Neuron (in vitro differentiated cells): Measurements from ENCODE around the gene CERS4.
"Not testable (repeated sequence)": the region's sequence is repeated elsewhere in the genome, so short reads cannot be mapped to it uniquely, and the experiment has no call there.

Source experiments
- H2AFZ ChIP-seq: one replicate; pipeline ENCODE4 v1.6.1; 2013; ENCODE audit warnings: low read depth, mild to moderate bottlenecking, inconsistent platforms, low read length, moderate library complexity
- H3K27me3 ChIP-seq: one replicate; pipeline ENCODE4 v1.6.1; 2013; ENCODE audit warnings: low read length; ENCODE audit not compliant: insufficient read depth
- H3K36me3 ChIP-seq: one replicate; pipeline ENCODE4 v1.6.1; 2013; ENCODE audit warnings: low read length; ENCODE audit not compliant: insufficient read depth
- H3K4me1 ChIP-seq: one replicate; pipeline ENCODE4 v1.6.1; 2013; ENCODE audit warnings: low read length; ENCODE audit not compliant: insufficient read depth
- H3K4me3 ChIP-seq: 2 replicates; pipeline ENCODE4 v1.5.1; 2013; ENCODE audit warnings: mild to moderate bottlenecking, low read length, moderate library complexity
- H3K9me3 ChIP-seq: one replicate; pipeline ENCODE4 v1.6.1; 2013; ENCODE audit warnings: low read length

CERS4 gene

DNA sequence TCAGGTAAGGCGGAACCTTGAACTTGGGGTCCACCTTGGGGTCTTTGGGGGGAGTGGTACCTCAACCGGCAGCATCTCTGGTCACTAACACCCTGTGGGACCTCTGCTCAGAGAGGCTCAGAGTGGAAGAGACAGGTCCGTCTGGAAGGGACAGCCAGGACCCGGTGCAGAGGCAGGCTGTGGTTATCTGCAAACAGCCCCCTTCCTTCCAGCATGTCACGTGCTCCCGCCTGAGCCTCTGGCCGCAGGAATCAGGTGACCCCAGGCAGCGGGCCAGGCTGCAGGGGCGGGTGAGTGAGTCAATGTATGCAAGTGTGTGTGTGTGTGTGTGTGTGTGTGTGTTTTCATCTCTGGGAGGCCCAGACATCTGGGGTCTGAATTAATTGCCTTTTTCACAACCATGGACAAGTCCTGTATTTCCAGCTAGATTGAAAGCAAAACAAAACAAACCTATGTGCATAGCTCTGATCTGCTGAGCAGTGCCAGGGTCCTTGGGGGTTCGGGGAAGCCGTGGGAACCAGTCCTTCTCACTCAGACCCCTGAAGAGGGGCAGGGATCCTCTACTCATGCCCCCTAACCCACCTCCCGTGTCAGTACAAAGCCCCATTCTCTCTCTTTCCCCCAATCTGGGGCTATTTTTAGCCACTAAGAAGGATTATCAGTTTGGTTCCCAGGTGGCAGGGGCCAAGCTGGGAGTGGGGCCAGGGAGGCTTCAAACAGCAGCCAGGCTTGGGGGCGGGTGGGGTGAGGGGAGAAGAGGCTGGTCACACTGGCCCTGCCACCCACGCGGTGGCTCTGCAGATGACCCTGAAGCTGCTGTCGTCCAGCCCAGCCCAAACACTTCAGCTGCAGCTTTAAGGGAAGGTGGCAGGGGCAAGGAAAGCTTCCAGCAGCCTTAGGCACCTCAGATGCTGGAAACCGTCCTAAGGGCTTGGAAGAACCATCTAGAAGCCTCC, 31.4 kb downstream of the CERS4 start:
- peak overlapping the region; percentile 14 for H3K4me3 ChIP-seq
- no peaks in the 10 kb centered on the region for H3K27me3 ChIP-seq
- H3K4me1 ChIP-seq: peaks cover 15% of the 10 kb centered on the region
- peaks cover 11% of the 10 kb centered on the region for H3K9me3 ChIP-seq
- peaks cover 4% of the 10 kb centered on the region for H3K36me3 ChIP-seq
- no peak overlapping the region for H2AFZ ChIP-seq

DNA sequence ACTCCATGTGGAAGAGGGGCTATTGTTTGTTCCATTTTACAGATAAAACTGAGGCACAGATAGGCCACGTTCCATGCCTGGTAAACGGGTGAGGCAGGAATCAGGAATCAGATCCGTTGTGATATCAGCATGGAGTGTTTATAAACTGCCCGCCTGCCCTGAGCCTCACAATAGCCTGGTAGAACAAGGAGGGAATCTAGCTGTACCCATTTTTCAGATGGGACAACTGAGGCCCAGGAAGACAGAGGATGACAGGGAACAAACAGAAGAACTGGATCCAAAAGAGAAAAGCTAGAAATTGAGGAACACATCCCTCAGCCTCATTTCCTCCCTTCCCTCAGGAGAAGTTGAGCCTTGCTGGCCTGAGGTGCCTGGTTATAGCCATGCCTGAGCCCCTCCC, 32.5 kb downstream of the CERS4 start:
- H3K9me3 ChIP-seq: peaks cover 11% of the 10 kb centered on the region
- peaks cover 15% of the 10 kb centered on the region for H3K4me1 ChIP-seq
- no peaks in the 10 kb centered on the region for H3K27me3 ChIP-seq
- no peak overlapping the region for H2AFZ ChIP-seq
- no peak overlapping the region for H3K4me3 ChIP-seq
- H3K36me3 ChIP-seq: peaks cover 4% of the 10 kb centered on the region

DNA sequence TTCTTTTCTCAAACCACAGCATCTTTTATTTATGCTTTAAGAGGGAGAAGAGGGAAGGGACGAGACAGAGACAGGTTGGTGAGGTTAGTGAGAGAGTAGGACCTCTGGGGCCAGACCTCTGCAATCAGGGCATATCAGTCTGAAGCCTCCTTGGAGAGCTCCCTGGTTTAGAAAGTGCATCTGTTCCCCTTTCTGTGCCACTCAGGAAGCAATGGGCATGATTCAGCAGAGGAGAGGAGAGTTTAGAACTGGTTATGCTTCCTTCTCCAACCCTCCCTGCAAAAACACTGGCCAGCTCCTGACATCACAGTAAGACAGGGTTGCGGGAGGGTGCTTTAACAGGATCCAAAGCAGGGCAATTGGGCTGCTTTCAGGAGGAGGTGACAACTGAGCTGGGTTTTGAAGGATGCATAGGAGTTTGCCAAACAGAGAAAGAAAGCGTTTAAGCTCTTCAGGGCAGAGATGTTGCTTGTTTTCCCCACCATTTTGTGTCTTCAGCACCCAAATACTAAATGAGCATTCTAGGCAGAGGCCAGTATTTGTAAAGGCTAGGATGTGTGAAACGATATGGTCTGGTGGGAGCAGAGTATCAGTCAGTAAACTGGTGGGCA, 33.1 kb downstream of the CERS4 start:
- Histone ChIP-seq H3K9me3 (peaks cover 11% of the 10 kb centered on the region), H3K4me1 (peaks cover 15% of the 10 kb centered on the region), H2AFZ (no peak overlapping the region), H3K27me3 (no peaks in the 10 kb centered on the region), H3K36me3 (peaks cover 4% of the 10 kb centered on the region), H3K4me3 (no peak overlapping the region)

DNA sequence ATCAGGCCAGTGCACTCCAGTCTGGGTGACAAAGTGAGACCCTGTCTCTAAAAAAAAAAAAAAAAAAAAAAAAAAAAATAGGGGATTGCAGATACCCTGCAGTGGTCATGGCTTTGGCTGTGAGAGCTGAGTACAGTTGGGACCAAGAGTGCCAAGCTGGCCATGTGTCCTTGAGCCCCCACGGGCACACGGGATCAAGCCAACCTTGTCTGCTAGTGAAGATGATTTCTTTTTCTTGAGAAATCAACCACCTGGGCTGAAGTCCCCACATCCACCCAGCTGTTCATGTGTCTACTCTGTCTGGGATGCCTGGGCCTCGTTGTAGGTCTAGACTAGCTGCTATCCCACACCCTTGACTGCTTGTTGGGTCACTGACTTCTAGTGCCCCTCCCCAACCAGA, 34.0 kb downstream of the CERS4 start:
- Histone ChIP-seq H3K36me3 (peaks cover 4% of the 10 kb centered on the region), H3K4me3 (no peak overlapping the region), H3K4me1 (peaks cover 15% of the 10 kb centered on the region), H2AFZ (no peak overlapping the region), H3K27me3 (no peaks in the 10 kb centered on the region), H3K9me3 (peaks cover 11% of the 10 kb centered on the region)

DNA sequence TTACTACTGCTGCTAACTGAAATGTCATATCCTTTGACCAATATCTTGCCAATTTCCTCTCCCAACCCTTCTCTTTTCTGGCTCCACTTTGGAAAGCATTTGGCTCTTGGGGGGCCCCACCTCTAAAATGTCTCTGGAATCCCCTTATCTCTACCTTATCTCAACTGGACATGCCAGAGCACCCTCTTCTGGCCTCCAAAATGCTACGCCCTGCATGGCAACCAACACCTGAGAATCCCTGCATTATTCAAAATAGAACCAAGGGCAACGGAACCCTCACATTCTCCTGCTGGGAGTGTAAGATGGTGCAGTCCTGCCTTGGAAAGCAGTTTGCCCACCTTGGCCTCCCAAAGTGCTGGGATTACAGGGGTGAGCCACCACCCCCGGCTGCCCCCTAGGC, 35.3 kb downstream of the CERS4 start:
- peaks cover 15% of the 10 kb centered on the region for H3K4me1 ChIP-seq
- H2AFZ ChIP-seq: no peak overlapping the region
- H3K36me3 ChIP-seq: peaks cover 4% of the 10 kb centered on the region
- no peaks in the 10 kb centered on the region for H3K27me3 ChIP-seq
- no peak overlapping the region for H3K4me3 ChIP-seq
- H3K9me3 ChIP-seq: peaks cover 11% of the 10 kb centered on the region

DNA sequence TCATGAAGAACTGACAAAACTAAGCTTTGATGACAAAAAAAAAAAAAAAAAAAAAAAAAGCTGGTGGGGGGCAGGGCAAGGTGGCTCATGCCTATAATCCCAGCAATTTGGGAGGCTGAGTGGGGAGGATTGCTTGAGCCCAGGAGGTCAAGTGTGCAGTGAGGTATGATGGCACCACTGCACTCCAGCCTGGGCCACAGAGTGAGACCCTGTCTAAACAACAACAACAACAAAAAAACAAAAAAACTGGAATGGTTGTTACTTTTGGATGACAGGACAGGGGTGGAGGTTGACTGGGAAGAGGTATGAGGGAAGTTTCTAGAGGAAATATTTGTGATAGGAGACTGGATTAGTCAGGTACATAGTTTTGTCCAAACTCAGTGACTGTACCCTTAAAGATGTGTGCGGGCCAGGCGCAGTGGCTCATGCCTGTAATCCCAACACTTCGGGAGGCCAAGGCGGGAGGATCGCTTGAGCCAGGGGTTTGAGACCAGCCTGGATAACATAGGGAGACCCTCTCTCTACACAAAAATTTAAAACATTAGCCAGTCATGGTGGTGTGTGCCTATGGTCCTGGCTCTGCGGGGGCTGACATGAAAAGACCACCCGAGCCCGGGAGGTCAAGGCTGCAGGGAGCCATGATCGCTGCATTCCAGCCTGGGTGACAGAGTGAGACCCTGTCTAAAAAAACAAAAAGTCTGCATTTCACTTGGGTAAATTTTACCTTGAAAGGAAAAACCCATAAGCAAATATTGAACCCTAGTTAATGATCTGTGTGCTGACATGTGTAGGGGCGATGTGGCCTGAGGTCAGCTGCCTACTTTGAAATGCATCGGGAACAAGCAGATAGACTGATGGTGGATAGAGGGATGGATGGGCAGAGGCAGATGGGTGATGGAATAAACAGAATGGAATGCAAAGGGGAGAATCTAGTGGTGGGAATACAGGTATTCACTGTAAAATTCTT, 37.0 kb downstream of the CERS4 start:
- Histone ChIP-seq H3K27me3 (no peaks in the 10 kb centered on the region), H3K4me1 (peaks cover 3% of the 10 kb centered on the region), H3K9me3 (peaks cover 11% of the 10 kb centered on the region), H3K4me3 (no peak overlapping the region), H3K36me3 (peaks cover 4% of the 10 kb centered on the region), H2AFZ (no peak overlapping the region)

DNA sequence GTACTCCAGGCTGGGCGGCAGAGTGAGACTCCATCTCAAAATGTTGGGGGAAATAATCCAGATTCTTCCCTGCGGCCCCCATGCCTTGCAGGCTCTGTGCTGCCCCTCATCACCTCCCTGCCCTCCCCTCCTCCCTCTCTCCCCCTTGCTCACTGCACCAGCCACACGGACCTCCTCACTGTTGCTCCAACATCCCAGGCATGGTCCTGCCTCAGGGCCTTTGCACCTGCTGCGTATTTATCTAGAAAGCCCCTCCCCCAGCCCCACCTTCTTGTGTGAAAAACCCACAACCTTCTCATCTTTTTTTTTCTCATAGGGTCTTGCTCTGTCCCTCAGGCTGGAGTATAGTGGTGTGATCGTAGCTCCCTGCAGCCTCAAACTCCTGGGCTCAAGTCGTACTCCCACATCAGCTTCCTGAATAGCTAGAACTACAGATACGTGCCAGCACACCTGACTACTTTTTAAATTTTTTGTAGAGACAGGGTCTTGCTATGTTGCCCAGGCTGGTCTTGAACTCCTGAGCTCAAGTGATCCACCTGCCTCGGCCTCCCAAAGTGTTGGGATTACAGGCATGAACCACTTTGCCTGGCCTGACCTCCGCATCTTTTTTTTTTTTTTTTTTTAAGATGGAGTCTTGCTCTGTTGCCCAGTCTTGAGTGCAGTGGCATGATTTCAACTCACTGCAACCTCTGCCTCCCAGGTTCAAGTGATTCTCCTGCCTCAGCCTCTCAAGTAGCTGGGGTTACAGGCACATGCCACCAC, 38.1 kb downstream of the CERS4 start:
- not testable (repeated sequence) for H3K27me3 ChIP-seq, H3K36me3 ChIP-seq, H3K4me1 ChIP-seq, H3K4me3 ChIP-seq, H2AFZ ChIP-seq
- H3K9me3 ChIP-seq: peaks cover 11% of the 10 kb centered on the region

DNA sequence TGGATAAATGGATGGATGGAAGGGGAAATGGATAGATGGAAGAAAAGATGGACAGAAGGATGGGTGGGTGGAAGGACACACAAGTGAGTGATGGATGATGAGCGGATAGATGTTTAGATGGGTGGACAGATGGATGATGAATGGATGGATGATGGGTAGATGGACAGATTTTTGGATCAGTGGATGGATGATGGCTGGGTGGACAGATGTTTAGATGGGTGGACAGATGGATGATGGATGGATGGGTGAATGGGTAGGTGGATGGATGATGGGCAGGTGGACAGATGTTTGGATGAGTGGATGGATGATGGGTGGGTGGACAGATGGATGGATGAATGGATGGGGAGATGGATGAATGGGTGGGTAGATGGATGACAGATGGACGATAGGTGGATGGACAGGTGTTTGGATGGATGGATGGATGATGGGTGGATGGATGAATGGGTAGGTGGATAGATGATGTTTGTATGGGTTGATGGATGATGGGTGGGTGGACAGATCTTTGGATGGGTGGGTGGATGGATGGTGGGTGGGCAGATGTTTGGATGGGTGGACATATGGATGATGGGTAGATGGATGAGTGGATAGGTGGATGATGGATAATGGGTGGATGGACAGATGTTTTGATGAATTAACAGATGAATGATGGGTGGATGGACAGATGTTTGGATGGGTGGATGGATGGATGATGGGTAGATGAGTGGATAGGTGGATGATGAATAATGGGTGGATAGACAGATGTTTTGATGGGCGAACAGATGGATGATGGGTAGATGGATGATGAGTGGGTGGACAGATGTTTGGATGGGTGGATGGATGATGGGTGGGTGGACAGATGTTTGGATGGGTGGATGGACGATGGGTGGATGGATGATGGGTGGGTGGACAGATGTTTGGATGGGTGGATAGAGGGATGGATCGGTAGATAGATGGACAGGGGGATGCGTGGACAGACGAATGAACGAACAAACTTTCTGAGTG, 39.5 kb downstream of the CERS4 start:
- H2AFZ ChIP-seq: no peak overlapping the region
- peaks cover 4% of the 10 kb centered on the region for H3K36me3 ChIP-seq
- H3K4me1 ChIP-seq: no peaks in the 10 kb centered on the region
- H3K4me3 ChIP-seq: no peak overlapping the region
- no peaks in the 10 kb centered on the region for H3K9me3 ChIP-seq
- H3K27me3 ChIP-seq: no peaks in the 10 kb centered on the region

DNA sequence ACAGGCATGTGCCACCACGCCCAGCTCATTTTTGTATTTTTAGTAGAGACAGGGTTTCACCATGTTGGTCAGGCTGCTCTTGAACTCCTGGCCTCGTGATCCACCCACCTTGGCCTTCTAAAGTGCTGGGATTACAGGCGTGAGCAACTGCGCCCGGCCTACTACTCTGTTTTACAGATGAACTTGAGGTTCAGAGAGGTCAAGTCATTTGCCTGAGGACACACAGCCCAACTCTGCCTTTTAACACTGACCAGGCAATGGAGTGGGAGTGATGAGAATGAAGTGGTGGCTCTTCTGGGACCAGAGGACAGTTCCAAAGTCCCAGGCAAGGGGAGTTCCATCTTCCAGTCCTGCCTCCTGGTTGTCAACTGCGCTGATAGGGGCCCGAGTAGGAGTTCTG, 41.4 kb downstream of the CERS4 start:
- H2AFZ ChIP-seq: no peak overlapping the region
- H3K9me3 ChIP-seq: no peaks in the 10 kb centered on the region
- H3K4me1 ChIP-seq: no peaks in the 10 kb centered on the region
- H3K36me3 ChIP-seq: no peaks in the 10 kb centered on the region
- no peak overlapping the region for H3K4me3 ChIP-seq
- no peaks in the 10 kb centered on the region for H3K27me3 ChIP-seq

DNA sequence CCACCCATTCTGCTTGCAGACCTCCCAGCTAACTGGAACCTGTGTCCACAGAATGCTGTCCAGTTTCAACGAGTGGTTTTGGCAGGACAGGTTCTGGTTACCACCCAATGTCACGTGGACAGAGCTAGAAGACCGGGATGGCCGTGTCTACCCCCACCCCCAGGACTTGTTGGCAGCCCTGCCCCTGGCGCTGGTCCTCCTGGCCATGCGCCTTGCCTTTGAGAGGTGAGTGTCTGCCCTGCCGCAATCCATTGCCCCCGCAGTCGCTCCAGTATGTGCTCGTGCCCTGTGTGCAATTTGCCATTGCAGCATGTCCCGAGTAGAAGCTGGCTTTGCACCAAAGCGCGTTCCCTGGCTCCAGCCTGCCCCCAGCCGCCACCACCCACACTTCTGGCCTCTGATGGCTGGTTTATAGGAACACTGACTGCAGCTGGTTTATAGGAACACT, 41.9 kb downstream of the CERS4 start:
- Histone ChIP-seq H3K36me3 (peaks cover 4% of the 10 kb centered on the region), H2AFZ (no peak overlapping the region), H3K27me3 (no peaks in the 10 kb centered on the region), H3K4me1 (no peaks in the 10 kb centered on the region), H3K4me3 (no peak overlapping the region), H3K9me3 (no peaks in the 10 kb centered on the region)

DNA sequence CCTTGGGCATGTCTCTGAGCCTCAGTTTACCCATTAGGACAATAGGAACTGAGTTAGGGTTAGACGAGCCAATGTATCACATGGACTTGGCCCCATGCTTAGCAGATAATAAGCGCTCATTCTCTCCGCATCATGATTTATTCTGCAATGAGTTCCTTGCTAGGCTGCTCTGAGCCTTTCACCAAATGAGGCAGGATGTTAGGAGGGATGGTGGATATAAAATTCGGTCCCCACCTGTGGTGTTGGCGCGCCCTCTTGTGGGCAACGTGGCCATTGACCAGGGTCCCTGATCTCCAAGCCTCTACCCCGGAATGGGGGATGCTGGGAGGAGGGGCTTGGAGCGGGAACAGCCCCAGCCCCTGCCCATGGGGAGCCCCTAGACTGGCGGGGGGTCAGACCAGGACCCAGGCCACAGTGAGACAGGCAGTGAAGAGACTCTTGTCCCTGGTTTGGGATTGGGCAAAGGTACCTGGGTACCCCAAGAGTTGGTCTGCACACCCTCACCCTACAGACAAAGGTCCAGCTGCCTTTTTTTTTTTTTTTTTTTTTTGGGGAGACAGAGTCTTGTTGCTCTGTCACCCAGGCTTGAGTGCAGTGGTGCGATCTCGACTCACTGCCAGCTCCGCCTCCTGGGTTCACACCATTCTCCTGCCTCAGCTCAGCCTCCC, 43.9 kb downstream of the CERS4 start:
- Histone ChIP-seq H3K4me1 (no peaks in the 10 kb centered on the region), H2AFZ (no peak overlapping the region), H3K36me3 (peaks cover 22% of the 10 kb centered on the region), H3K27me3 (no peaks in the 10 kb centered on the region), H3K4me3 (no peak overlapping the region), H3K9me3 (no peaks in the 10 kb centered on the region)
